SK-N-SH treated with all-trans-retinoic acid at 6 μM for 48 hours (cell line): ENCODE measurements around the gene CLNK.
A peak's percentile ranks its signal among the peaks of the same experiment; 100 is the strongest.

Experiments
- ATAC-seq: fragments of 200-7000 bp; cut with Tn5 transposase; 3 replicates; pipeline ENCODE4 v1.9.1; 2020; ENCODE audit warnings: mild to moderate bottlenecking, moderate library complexity
- ARNTL ChIP-seq: fragments of 450-650 bp; formaldehyde crosslinking; IDR thresholded peaks from 2 replicates; pipeline ENCODE4 v1.5.0; 2020; ENCODE audit warnings: low read depth, mild to moderate bottlenecking, moderate library complexity, borderline replicate concordance
- BACH2 ChIP-seq: fragments of 250-450 bp; sonication (Bioruptor Pico); IDR thresholded peaks from 2 replicates; pipeline ENCODE4 v1.9.0; 2021; ENCODE audit warnings: mild to moderate bottlenecking, borderline replicate concordance
- ESRRG ChIP-seq: fragments of 250-450 bp; sonication (Bioruptor Pico); IDR thresholded peaks from 2 replicates; pipeline ENCODE4 v1.6.1; 2021; ENCODE audit warnings: mild to moderate bottlenecking
- GLIS3 ChIP-seq: fragments of 250-450 bp; sonication (Bioruptor Pico); IDR thresholded peaks from 2 replicates; pipeline ENCODE4 v1.5.0; 2020; ENCODE audit warnings: mild to moderate bottlenecking, moderate library complexity
- ISL1 ChIP-seq: fragments of 250-450 bp; sonication (Bioruptor Pico); IDR thresholded peaks from 2 replicates; pipeline ENCODE4 v2.1.2; 2022; ENCODE audit warnings: mild to moderate bottlenecking, moderate library complexity
- PPARA ChIP-seq: fragments of 250-450 bp; sonication (Bioruptor Pico); IDR thresholded peaks from 2 replicates; pipeline ENCODE4 v1.5.0; 2020; ENCODE audit warnings: mild to moderate bottlenecking, borderline replicate concordance
- RARB ChIP-seq: fragments of 250-450 bp; sonication (Bioruptor Pico); IDR thresholded peaks from 2 replicates; pipeline ENCODE4 v1.8.0; 2021; ENCODE audit warnings: mild to moderate bottlenecking, moderate library complexity
- SNAI2 ChIP-seq: fragments of 250-450 bp; sonication (Bioruptor Pico); IDR thresholded peaks from 2 replicates; pipeline ENCODE4 v1.5.0; 2020; ENCODE audit warnings: mild to moderate bottlenecking, moderate library complexity
- TCF4 ChIP-seq: fragments of 250-450 bp; sonication (Bioruptor Pico); IDR thresholded peaks from 2 replicates; pipeline ENCODE4 v1.8.0; 2021; ENCODE audit warnings: mild to moderate bottlenecking, moderate library complexity, borderline replicate concordance
- TOX ChIP-seq: fragments of 250-450 bp; sonication (Bioruptor Pico); IDR thresholded peaks from 2 replicates; pipeline ENCODE4 v1.8.0; 2021; ENCODE audit warnings: mild to moderate bottlenecking, moderate library complexity, borderline replicate concordance
- ZC3H10 ChIP-seq: fragments of 250-450 bp; sonication (Bioruptor Pico); IDR thresholded peaks from 2 replicates; pipeline ENCODE4 v1.5.1; 2021; ENCODE audit warnings: mild to moderate bottlenecking, moderate library complexity
- ZFP3 ChIP-seq: fragments of 250-450 bp; sonication (Bioruptor Pico); IDR thresholded peaks from 2 replicates; pipeline ENCODE4 v1.5.0; 2020; ENCODE audit warnings: mild to moderate bottlenecking, moderate library complexity
- ZFP30 ChIP-seq: fragments of 450-650 bp; formaldehyde crosslinking; IDR thresholded peaks from 2 replicates; pipeline ENCODE4 v1.5.0; 2022; ENCODE audit warnings: mild to moderate bottlenecking, moderate library complexity
- ZNF565 ChIP-seq: fragments of 450-650 bp; formaldehyde crosslinking; conservative IDR thresholded peaks from 2 replicates; pipeline ENCODE4 v1.5.0; 2020; ENCODE audit warnings: low read depth, mild to moderate bottlenecking, moderate library complexity
- ZNF70 ChIP-seq: fragments of 450-650 bp; formaldehyde crosslinking; IDR thresholded peaks from 2 replicates; pipeline ENCODE4 v1.5.0; 2020; ENCODE audit warnings: mild to moderate bottlenecking, moderate library complexity
- ZNF8 ChIP-seq: fragments of 450-650 bp; formaldehyde crosslinking; IDR thresholded peaks from 2 replicates; pipeline ENCODE4 v1.5.0; 2020; ENCODE audit warnings: mild to moderate bottlenecking, moderate library complexity
- TF ChIP-seq, protein P1 (sequence below): fragments of 250-450 bp; sonication (Bioruptor Pico); IDR thresholded peaks from 2 replicates; pipeline ENCODE4 v1.5.1; 2020; ENCODE audit warnings: low read depth, mild to moderate bottlenecking, moderate library complexity
- TF ChIP-seq, protein P2 (sequence below): fragments of 250-450 bp; sonication (Bioruptor Pico); IDR thresholded peaks from 2 replicates; pipeline ENCODE4 v1.8.0; 2021; ENCODE audit warnings: low read depth, mild to moderate bottlenecking, moderate library complexity, borderline replicate concordance
- TF ChIP-seq, protein P3 (sequence below): fragments of 250-450 bp; sonication (Bioruptor Pico); IDR thresholded peaks from 2 replicates; pipeline ENCODE4 v1.5.0; 2020; ENCODE audit warnings: mild to moderate bottlenecking, moderate library complexity
- TF ChIP-seq, protein P4 (sequence below): fragments of 250-450 bp; sonication (Bioruptor Pico); IDR thresholded peaks from 2 replicates; pipeline ENCODE4 v1.8.0; 2020; ENCODE audit warnings: mild to moderate bottlenecking, moderate library complexity, borderline replicate concordance
- TF ChIP-seq, protein P5 (sequence below): fragments of 250-450 bp; sonication (Bioruptor Pico); IDR thresholded peaks from 2 replicates; pipeline ENCODE4 v1.5.1; 2021; ENCODE audit warnings: mild to moderate bottlenecking, moderate library complexity

The CLNK gene

DNA sequence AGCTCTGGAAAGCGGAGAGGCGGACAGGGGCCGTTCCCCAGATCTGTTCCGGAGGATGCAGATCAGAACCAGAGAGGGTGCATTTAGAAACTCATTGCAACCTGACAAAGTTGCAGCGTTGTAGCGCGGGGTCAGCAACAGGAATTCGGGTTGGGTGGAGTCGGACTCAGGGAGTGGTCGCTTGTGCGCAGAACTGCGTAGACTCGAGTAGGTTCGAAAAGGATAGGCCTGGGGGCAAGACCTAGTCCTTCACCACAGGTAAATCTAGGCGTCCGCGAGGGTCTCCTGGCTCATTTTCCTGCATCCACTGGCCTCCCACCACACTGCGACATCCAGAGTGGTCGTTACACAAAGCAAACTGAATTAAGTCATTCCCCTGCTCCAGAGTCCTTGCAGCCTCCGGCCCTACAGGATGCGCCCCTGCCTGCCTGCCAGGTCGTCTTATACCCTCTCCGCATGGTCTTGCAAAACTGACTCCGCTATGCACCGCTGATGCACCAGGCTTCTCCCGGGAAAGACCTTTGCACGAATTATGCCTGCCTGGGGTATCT is 222.6 kb downstream of the CLNK start (continued):
- TF ChIP-seq, protein P1, sequence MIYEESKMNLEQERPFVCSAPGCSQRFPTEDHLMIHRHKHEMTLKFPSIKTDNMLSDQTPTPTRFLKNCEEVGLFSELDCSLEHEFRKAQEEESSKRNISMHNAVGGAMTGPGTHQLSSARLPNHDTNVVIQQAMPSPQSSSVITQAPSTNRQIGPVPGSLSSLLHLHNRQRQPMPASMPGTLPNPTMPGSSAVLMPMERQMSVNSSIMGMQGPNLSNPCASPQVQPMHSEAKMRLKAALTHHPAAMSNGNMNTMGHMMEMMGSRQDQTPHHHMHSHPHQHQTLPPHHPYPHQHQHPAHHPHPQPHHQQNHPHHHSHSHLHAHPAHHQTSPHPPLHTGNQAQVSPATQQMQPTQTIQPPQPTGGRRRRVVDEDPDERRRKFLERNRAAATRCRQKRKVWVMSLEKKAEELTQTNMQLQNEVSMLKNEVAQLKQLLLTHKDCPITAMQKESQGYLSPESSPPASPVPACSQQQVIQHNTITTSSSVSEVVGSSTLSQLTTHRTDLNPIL (CRISPR knock-in tag) = no peak
- TF ChIP-seq ISL1 (CRISPR knock-in tag) = no peak

DNA sequence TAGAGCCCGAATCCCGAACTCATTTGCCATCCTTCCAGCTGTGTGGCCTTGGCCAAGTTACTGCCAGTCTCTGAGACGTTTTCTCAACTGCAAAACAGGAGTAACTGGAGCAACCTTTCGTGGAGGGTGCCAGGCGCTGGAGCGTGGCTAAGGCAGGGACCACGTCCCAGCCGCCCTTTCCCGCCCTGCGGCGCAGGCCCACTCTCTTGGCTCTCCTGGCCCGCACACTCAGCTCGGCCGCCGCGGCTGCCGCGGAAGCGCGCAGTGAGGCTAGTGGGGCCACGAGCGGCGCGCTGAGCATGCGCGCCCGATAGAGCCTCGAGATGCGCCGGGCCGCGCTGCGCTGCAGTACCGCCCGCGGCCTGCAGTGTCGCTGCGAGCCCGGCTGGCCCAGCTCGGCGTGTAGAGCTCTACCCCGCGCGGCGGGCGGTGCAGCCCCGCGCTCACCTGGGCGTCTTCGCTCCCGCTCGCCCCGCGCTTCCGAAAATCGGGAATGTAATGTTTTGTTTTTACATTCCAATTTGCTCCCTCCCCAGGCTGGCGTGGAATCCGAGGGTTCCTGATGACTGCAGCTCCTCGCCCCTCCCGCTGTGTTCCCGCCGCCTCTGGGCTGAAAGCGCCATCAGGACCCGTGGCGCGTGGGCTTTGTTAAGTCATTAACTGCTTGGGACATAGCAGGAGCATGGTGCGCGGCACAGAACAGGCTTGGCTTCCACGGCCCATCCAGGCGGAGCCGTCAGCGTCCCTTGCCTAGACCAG is 223.3 kb downstream of the CLNK start:
- peak; percentile 94 for ATAC-seq

DNA sequence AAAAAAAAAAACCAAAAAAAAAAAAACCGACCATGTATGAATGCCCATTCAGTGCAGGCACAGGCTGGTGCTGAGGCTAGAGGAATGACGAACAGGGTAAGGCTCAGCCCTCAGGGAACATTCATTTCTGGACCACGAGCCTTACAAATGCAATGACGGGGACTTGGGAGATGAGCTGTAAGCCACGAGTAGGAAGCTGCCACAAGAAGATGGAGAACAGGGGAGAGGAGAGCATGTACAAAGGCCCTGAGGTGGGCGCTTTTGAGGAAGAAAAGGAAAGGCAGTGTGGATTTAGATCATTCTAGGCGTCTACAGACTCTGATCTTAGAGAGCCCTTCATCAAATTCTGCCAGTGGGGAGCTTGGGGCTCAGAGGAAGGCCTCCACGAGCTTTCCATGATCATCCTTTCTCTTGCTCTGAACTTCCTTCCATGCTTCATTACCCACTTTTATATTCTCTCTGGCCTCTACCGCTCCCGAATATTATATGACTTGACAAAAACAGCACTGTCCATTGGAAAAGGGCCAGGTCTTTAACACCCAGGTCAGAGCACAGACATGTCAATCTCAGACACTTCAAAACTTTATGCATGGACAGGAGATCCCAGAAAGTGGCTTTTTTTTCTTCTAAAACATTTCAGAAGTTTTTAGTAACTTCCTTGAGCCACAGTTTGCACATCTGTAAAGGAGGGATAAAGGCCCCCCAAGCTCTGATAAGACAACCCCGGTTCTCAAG is 224.1 kb downstream of the CLNK start:
- no peak for ATAC-seq
- TF ChIP-seq, protein P2, sequence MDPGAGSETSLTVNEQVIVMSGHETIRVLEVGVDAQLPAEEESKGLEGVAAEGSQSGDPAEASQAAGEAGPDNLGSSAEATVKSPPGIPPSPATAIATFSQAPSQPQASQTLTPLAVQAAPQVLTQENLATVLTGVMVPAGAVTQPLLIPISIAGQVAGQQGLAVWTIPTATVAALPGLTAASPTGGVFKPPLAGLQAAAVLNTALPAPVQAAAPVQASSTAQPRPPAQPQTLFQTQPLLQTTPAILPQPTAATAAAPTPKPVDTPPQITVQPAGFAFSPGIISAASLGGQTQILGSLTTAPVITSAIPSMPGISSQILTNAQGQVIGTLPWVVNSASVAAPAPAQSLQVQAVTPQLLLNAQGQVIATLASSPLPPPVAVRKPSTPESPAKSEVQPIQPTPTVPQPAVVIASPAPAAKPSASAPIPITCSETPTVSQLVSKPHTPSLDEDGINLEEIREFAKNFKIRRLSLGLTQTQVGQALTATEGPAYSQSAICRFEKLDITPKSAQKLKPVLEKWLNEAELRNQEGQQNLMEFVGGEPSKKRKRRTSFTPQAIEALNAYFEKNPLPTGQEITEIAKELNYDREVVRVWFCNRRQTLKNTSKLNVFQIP (CRISPR knock-in tag) = no peak
- TF ChIP-seq ZNF70 = no peak
- no peak for TF ChIP-seq ESRRG (CRISPR knock-in tag)
- no peak for TF ChIP-seq ZNF8
- TF ChIP-seq, protein P3, sequence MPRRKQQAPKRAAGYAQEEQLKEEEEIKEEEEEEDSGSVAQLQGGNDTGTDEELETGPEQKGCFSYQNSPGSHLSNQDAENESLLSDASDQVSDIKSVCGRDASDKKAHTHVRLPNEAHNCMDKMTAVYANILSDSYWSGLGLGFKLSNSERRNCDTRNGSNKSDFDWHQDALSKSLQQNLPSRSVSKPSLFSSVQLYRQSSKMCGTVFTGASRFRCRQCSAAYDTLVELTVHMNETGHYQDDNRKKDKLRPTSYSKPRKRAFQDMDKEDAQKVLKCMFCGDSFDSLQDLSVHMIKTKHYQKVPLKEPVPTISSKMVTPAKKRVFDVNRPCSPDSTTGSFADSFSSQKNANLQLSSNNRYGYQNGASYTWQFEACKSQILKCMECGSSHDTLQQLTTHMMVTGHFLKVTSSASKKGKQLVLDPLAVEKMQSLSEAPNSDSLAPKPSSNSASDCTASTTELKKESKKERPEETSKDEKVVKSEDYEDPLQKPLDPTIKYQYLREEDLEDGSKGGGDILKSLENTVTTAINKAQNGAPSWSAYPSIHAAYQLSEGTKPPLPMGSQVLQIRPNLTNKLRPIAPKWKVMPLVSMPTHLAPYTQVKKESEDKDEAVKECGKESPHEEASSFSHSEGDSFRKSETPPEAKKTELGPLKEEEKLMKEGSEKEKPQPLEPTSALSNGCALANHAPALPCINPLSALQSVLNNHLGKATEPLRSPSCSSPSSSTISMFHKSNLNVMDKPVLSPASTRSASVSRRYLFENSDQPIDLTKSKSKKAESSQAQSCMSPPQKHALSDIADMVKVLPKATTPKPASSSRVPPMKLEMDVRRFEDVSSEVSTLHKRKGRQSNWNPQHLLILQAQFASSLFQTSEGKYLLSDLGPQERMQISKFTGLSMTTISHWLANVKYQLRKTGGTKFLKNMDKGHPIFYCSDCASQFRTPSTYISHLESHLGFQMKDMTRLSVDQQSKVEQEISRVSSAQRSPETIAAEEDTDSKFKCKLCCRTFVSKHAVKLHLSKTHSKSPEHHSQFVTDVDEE (CRISPR knock-in tag) = no peak
- no peak for TF ChIP-seq RARB (CRISPR knock-in tag)
- no peak for TF ChIP-seq GLIS3 (CRISPR knock-in tag)
- no peak for TF ChIP-seq ZFP30 (CRISPR knock-in tag)
- TF ChIP-seq ZFP3 (CRISPR knock-in tag) = no peak
- TF ChIP-seq, protein P4, sequence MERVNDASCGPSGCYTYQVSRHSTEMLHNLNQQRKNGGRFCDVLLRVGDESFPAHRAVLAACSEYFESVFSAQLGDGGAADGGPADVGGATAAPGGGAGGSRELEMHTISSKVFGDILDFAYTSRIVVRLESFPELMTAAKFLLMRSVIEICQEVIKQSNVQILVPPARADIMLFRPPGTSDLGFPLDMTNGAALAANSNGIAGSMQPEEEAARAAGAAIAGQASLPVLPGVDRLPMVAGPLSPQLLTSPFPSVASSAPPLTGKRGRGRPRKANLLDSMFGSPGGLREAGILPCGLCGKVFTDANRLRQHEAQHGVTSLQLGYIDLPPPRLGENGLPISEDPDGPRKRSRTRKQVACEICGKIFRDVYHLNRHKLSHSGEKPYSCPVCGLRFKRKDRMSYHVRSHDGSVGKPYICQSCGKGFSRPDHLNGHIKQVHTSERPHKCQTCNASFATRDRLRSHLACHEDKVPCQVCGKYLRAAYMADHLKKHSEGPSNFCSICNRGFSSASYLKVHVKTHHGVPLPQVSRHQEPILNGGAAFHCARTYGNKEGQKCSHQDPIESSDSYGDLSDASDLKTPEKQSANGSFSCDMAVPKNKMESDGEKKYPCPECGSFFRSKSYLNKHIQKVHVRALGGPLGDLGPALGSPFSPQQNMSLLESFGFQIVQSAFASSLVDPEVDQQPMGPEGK (CRISPR knock-in tag) = no peak
- TF ChIP-seq SNAI2 (CRISPR knock-in tag) = no peak
- no peak for TF ChIP-seq ZC3H10
- TF ChIP-seq TCF4 (CRISPR knock-in tag) = no peak
- TF ChIP-seq TOX (CRISPR knock-in tag) = no peak
- TF ChIP-seq PPARA (CRISPR knock-in tag) = no peak
- TF ChIP-seq, protein P1 (CRISPR knock-in tag) = no peak

More for the DNA sequence above, 223.3 kb downstream of the CLNK start:
- no peak for TF ChIP-seq PPARA (CRISPR knock-in tag)
- no peak for TF ChIP-seq ZNF8
- TF ChIP-seq ZNF70 = no peak
- no peak for TF ChIP-seq ARNTL (CRISPR knock-in tag)
- TF ChIP-seq, protein P5, sequence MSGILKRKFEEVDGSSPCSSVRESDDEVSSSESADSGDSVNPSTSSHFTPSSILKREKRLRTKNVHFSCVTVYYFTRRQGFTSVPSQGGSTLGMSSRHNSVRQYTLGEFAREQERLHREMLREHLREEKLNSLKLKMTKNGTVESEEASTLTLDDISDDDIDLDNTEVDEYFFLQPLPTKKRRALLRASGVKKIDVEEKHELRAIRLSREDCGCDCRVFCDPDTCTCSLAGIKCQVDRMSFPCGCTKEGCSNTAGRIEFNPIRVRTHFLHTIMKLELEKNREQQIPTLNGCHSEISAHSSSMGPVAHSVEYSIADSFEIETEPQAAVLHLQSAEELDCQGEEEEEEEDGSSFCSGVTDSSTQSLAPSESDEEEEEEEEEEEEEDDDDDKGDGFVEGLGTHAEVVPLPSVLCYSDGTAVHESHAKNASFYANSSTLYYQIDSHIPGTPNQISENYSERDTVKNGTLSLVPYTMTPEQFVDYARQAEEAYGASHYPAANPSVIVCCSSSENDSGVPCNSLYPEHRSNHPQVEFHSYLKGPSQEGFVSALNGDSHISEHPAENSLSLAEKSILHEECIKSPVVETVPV (CRISPR knock-in tag) = no peak
- TF ChIP-seq GLIS3 (CRISPR knock-in tag) = no peak
- no peak for TF ChIP-seq BACH2 (CRISPR knock-in tag)
- TF ChIP-seq ZFP30 (CRISPR knock-in tag) = no peak
- no peak for TF ChIP-seq RARB (CRISPR knock-in tag)
- no peak for TF ChIP-seq ZNF565 (CRISPR knock-in tag)
- TF ChIP-seq, protein P2 (CRISPR knock-in tag) = no peak
- no peak for TF ChIP-seq SNAI2 (CRISPR knock-in tag)
